ENCODE measurements around the gene ZC3H18.

- TF ChIP-seq CTCF (conservative IDR thresholded peaks at IDR 0.05; ENCODE audit: low read depth, low read length): no peak
- TF ChIP-seq EZH2 (IDR thresholded peaks at IDR 0.05; ENCODE audit: low read length, unreplicated experiment): no peak
- TF ChIP-seq EZH2phosphoT487 (IDR thresholded peaks at IDR 0.05; ENCODE audit: borderline replicate concordance, low read length): no peak
Observed at GRCh38 chr16:88588754-88589153, 18.6 kb downstream of the ZC3H18 start.
